Left lung (tissue), 10 donors: Measurements from ENCODE around the gene C16orf95. TPM values are rescaled to one million over a fixed set of nuclear protein-coding genes. Genes with fewer than 3 reads are reported as not detected.
A peak's percentile ranks its signal among the peaks of the same experiment; 100 is the strongest.

Experiments
- ATAC-seq: fragments of 200-7000 bp; cut with Tn5 transposase; one replicate; pipeline ENCODE4 v1.9.1; 2020; ENCODE audit warnings: moderate library complexity
- DNase-seq, 4 donors: peaks; one replicate each; pipeline ENCODE4 v3.0.0-alpha.2; 2013 to 2020
- H3K27ac ChIP-seq, 2 donors: fragments of 200-600 bp; sonication (generic) in 1 of 2; one replicate each; pipeline versions ENCODE4 v1.5.0 to v1.8.0; 2020 to 2021
- H3K27me3 ChIP-seq, 2 donors: fragments of 200-600 bp; sonication (generic) in 1 of 2; one replicate each; pipeline versions ENCODE4 v1.5.0 to v1.8.0; 2020 to 2021
- H3K36me3 ChIP-seq, 2 donors: fragments of 200-600 bp; sonication (generic) in 1 of 2; one replicate each; pipeline versions ENCODE4 v1.5.0 to v1.8.0; 2020 to 2021
- H3K4me1 ChIP-seq, 2 donors: fragments of 200-600 bp; one replicate each; pipeline ENCODE4 v1.8.0; 2021
- H3K4me3 ChIP-seq, 2 donors: fragments of 200-600 bp; sonication (generic) in 1 of 2; one replicate each; pipeline versions ENCODE4 v1.5.0 to v1.8.0; 2020 to 2021; ENCODE audit warnings: mild to moderate bottlenecking in 1 of 2
- H3K9me3 ChIP-seq, 2 donors: fragments of 200-600 bp; sonication (generic) in 1 of 2; one replicate each; pipeline versions ENCODE4 v1.5.0 to v1.8.0; 2020 to 2021
- CTCF ChIP-seq, 2 donors: fragments of 200-600 bp; sonication (generic) in 1 of 2; IDR thresholded peaks; one replicate each; pipeline versions ENCODE4 v1.5.0 to v1.8.0; 2021; ENCODE audit warnings: antibody characterized with exemption in 2 of 2
- intact Hi-C, 2 donors: fragments of 100-400 bp; cut with DNase I; formaldehyde crosslinking; loops; one replicate each; pipeline versions ENCODE4 v1.11.2 to v1.14.2; 2022
- polyA plus RNA-seq, 6 donors: library from polyadenylated mRNA; unstranded; fragments of 120-200 nt; gene quantifications; one replicate each; pipeline ENCODE4 v1.2.1, GENCODE V29; 2013; ENCODE audit not compliant: insufficient read length in 6 of 6
- total RNA-seq, 2 donors: library from RNA; stranded (reverse); fragmentation: NEBNext Ultra II Directional; extraction: Animal tissue kit (Norgen Biotek cat#: 25700); gene quantifications; one replicate each; pipeline ENCODE4 v1.2.1, GENCODE V29; 2021
- donor health status: DM: no; HTN: yes; CAD: no.
- donor health status: DM: no; HTN: no; CAD: no.

Gene C16orf95
- total and polyA plus RNA-seq, 8 donors: 2.3 to 6.7 (median 3.6) TPM

- TF ChIP-seq CTCF (IDR thresholded peaks at IDR 0.05): no peak
- Histone ChIP-seq H3K4me3 (no peak overlapping the region), H3K9me3 (no peaks in the 10 kb centered on the region), H3K27me3 (no peaks in the 10 kb centered on the region), H3K27ac (no peak overlapping the region), H3K4me1 (no peaks in the 10 kb centered on the region), H3K36me3 (peaks cover 0 to 47% of the 10 kb centered on the region in 2 donors)
- ATAC-seq (no peak), DNase-seq (peak in 1 of 4 donors; percentile 45)
- intact Hi-C loops: no loop called here
Observed at GRCh38 chr16:87358696-87359095, 41.5 kb upstream of the C16orf95 start.

GRCh38 chr16:87358250-87358649 lies 41.1 kb upstream of the C16orf95 start:
- intact Hi-C loops: no loop called here
- Histone ChIP-seq H3K36me3 (peaks cover 0 to 52% of the 10 kb centered on the region in 2 donors), H3K27me3 (no peaks in the 10 kb centered on the region), H3K4me3 (no peak overlapping the region), H3K9me3 (no peaks in the 10 kb centered on the region), H3K4me1 (no peaks in the 10 kb centered on the region), H3K27ac (no peak overlapping the region)
- DNase-seq (peak in 1 of 4 donors; percentile 39), ATAC-seq (no peak)
- no peak for TF ChIP-seq CTCF (IDR thresholded peaks at IDR 0.05)

GRCh38 chr16:87356491-87356853 lies 39.3 kb upstream of the C16orf95 start:
- Histone ChIP-seq H3K36me3 (peaks cover 0 to 47% of the 10 kb centered on the region in 2 donors), H3K27me3 (no peaks in the 10 kb centered on the region), H3K4me3 (no peak overlapping the region), H3K4me1 (no peaks in the 10 kb centered on the region), H3K27ac (no peak overlapping the region), H3K9me3 (no peaks in the 10 kb centered on the region)
- DNase-seq (peak in 1 of 4 donors; percentile 28), ATAC-seq (no peak)
- no peak for TF ChIP-seq CTCF (IDR thresholded peaks at IDR 0.05)
- intact Hi-C loops: no loop called here

- no peak for TF ChIP-seq CTCF (IDR thresholded peaks at IDR 0.05)
- intact Hi-C loops: no loop called here
- Histone ChIP-seq H3K36me3 (peaks cover 0 to 27% of the 10 kb centered on the region in 2 donors), H3K4me1 (no peaks in the 10 kb centered on the region), H3K4me3 (no peak overlapping the region), H3K9me3 (no peaks in the 10 kb centered on the region), H3K27me3 (no peaks in the 10 kb centered on the region), H3K27ac (no peak overlapping the region)
- DNase-seq (peak in 1 of 4 donors; percentile 62), ATAC-seq (no peak)
Observed at GRCh38 chr16:87353613-87354012, 36.4 kb upstream of the C16orf95 start.

- no peak for TF ChIP-seq CTCF (IDR thresholded peaks at IDR 0.05)
- Histone ChIP-seq H3K36me3 (peaks cover 0 to 25% of the 10 kb centered on the region in 2 donors), H3K4me3 (no peak overlapping the region), H3K27ac (no peak overlapping the region), H3K27me3 (no peaks in the 10 kb centered on the region), H3K9me3 (no peaks in the 10 kb centered on the region), H3K4me1 (no peaks in the 10 kb centered on the region)
- DNase-seq: peak in 1 of 4 donors; percentile 47
- intact Hi-C loops: no loop called here
- no peak for ATAC-seq
Observed at GRCh38 chr16:87352818-87353217, 35.6 kb upstream of the C16orf95 start.
